HepG2 (cell line): ENCODE data around the gene CTNNA3. TPM values are rescaled to one million over a fixed set of nuclear protein-coding genes. Genes with fewer than 3 reads are reported as not detected.

Source experiments
- ATAC-seq: fragments of 200-7000 bp; cut with Tn5 transposase; 3 replicates; pipeline ENCODE4 v1.9.1; 2020; ENCODE audit warnings: mild to moderate bottlenecking, moderate library complexity
- BruUV-seq: library from RNA; stranded (reverse); fragments of 400-500 nt; replicated peaks from 2 replicates; lab custom pipeline; 2021; lab: Mats Ljungman, UMichigan
- CTCF ChIA-PET: fragments of 300-600 bp; formaldehyde crosslinking; extraction: SDS; loops from one replicate; lab custom pipeline; 2021; ENCODE audit warnings: low total read pairs, inconsistent platforms, low intra/inter-chr PET ratio; lab: Yijun Ruan, JAX
- POLR2A ChIA-PET: fragments of 350-600 bp; sonication (Branson Sonifier 250); formaldehyde crosslinking; loops from one replicate; lab custom pipeline; 2020; ENCODE audit warnings: antibody characterized with exemption, inconsistent platforms; lab: Yijun Ruan, JAX
- DNase-seq: peaks from one replicate; pipeline ENCODE4 v3.0.0-alpha.2; 2015; ENCODE audit warnings: low spot score
- FAIRE-seq: peaks from 3 replicates; lab custom pipeline; 2011; peaks lifted over from hg19 to GRCh38; lab: Jason Lieb, UNC
- H2AFZ ChIP-seq: one replicate; pipeline ENCODE4 v1.6.1; 2011; ENCODE audit warnings: low read length, inconsistent platforms
- H3K27ac ChIP-seq: fragments of 300-600 bp; 3 replicates; pipeline ENCODE4 v1.8.0; 2011; ENCODE audit warnings: mixed run types, mild to moderate bottlenecking, mixed read lengths, low read length, inconsistent platforms; ENCODE audit not compliant: insufficient read depth; ENCODE audit errors: extremely low read length
- H3K27me3 ChIP-seq, 2 experiments: fragments of 200-600 bp in 1 of 2; 2 replicates in 1 of 2; 3 replicates in 1 of 2; pipeline versions ENCODE4 v1.6.0 to v1.8.0; 2011; ENCODE audit warnings: low read length in 2 of 2, mild to moderate bottlenecking in 2 of 2, moderate library complexity in 2 of 2, inconsistent platforms in 1 of 2; ENCODE audit not compliant: insufficient read depth in 2 of 2, control insufficient read depth in 1 of 2
- H3K36me3 ChIP-seq, 2 experiments: fragments of 200-600 bp in 1 of 2; replicated peaks in 1 of 2; 2 replicates in 1 of 2; 3 replicates in 1 of 2; pipeline versions ENCODE4 v1.5.1 to v1.8.0; 2011; ENCODE audit warnings: low read length in 2 of 2, inconsistent platforms in 1 of 2; ENCODE audit not compliant: insufficient read depth in 2 of 2, control insufficient read depth in 1 of 2
- H3K4me1 ChIP-seq: 2 replicates; pipeline ENCODE4 v1.5.1; 2012; ENCODE audit warnings: low read length, inconsistent platforms; ENCODE audit not compliant: insufficient read depth
- H3K4me2 ChIP-seq: 2 replicates; pipeline ENCODE4 v1.6.0; 2011; ENCODE audit warnings: low read depth, low read length, inconsistent platforms
- H3K4me3 ChIP-seq, 3 experiments: fragments of 200-600 bp in 1 of 3; sonication (generic), shearing (Covaris generic) in 1 of 3; replicated peaks in 1 of 3; 2 replicates each; pipeline ENCODE4 v1.5.1; 2011 to 2016; ENCODE audit warnings: low read length in 3 of 3, inconsistent platforms in 2 of 3, low read depth in 2 of 3, mild to moderate bottlenecking in 2 of 3, control low read depth in 1 of 3, mixed read lengths in 1 of 3; ENCODE audit not compliant: insufficient read depth in 1 of 3
- H3K79me2 ChIP-seq: one replicate; pipeline ENCODE4 v1.6.1; 2011; ENCODE audit warnings: low read length, inconsistent platforms; ENCODE audit not compliant: insufficient read depth
- H3K9ac ChIP-seq: 2 replicates; pipeline ENCODE4 v1.6.0; 2011; ENCODE audit warnings: mild to moderate bottlenecking, low read depth, low read length, inconsistent platforms; ENCODE audit not compliant: insufficient read depth
- H3K9me3 ChIP-seq: 2 replicates; pipeline ENCODE4 v1.5.1; 2012; ENCODE audit warnings: mild to moderate bottlenecking, low read length
- H4K20me1 ChIP-seq: 2 replicates; pipeline ENCODE4 v1.6.0; 2011; ENCODE audit warnings: inconsistent platforms, mild to moderate bottlenecking, low read length, moderate library complexity; ENCODE audit not compliant: insufficient read depth
- CENPT ChIP-seq: sonication (generic); formaldehyde crosslinking; IDR thresholded peaks from 2 replicates; pipeline ENCODE4 v1.8.0; 2022; ENCODE audit warnings: low read depth, mild to moderate bottlenecking, moderate library complexity, missing genetic modification reagents
- HOMEZ ChIP-seq: IDR thresholded peaks from 2 replicates; pipeline ENCODE4 v1.6.1; 2016; ENCODE audit warnings: low read depth
- JUND ChIP-seq: sonication (generic); formaldehyde crosslinking; IDR thresholded peaks from 2 replicates; pipeline ENCODE4 v1.8.0; 2022; ENCODE audit warnings: mild to moderate bottlenecking, missing genetic modification reagents
- KLF13 ChIP-seq: sonication (generic); formaldehyde crosslinking; IDR thresholded peaks from 2 replicates; pipeline ENCODE4 v1.4.0; 2020; ENCODE audit warnings: mild to moderate bottlenecking, missing genetic modification reagents
- NCOR1 ChIP-seq: fragments of 200-600 bp; sonication (generic); IDR thresholded peaks from 2 replicates; pipeline ENCODE4 v1.7.0; 2017; ENCODE audit warnings: antibody characterized with exemption, low read length, borderline replicate concordance
- PAF1 ChIP-seq: IDR thresholded peaks from 2 replicates; pipeline ENCODE4 v1.6.1; 2016; ENCODE audit warnings: missing genetic modification reagents, missing compliant biosample characterization
- PREB ChIP-seq: sonication (generic); formaldehyde crosslinking; IDR thresholded peaks from 2 replicates; pipeline ENCODE4 v1.4.0; 2020; ENCODE audit warnings: missing genetic modification reagents
- SMARCC2 ChIP-seq: fragments of 450-650 bp; IDR thresholded peaks from 2 replicates; pipeline ENCODE4 v1.6.1; 2017; ENCODE audit warnings: antibody characterized with exemption, mild to moderate bottlenecking
- SYNCRIP ChIP-seq: fragments of 200-400 bp; formaldehyde crosslinking; IDR thresholded peaks from 2 replicates; pipeline ENCODE4 v1.6.1; 2018; ENCODE audit warnings: mild to moderate bottlenecking, low read depth, low read length; ENCODE audit not compliant: insufficient read depth
- YY1 ChIP-seq: IDR thresholded peaks from 2 replicates; pipeline ENCODE4 v1.6.1; 2011; ENCODE audit warnings: low read length, low read depth, moderate library complexity, mild to moderate bottlenecking; ENCODE audit not compliant: insufficient read depth, insufficient replicate concordance
- ZBTB7A ChIP-seq: sonication (generic); formaldehyde crosslinking; IDR thresholded peaks from 2 replicates; pipeline ENCODE4 v1.8.0; 2022; ENCODE audit warnings: mild to moderate bottlenecking, missing genetic modification reagents
- ZFP41 ChIP-seq: sonication (generic); formaldehyde crosslinking; IDR thresholded peaks from 2 replicates; pipeline ENCODE4 v1.4.0; 2020; ENCODE audit warnings: mild to moderate bottlenecking, missing genetic modification reagents, borderline replicate concordance
- ZFP62 ChIP-seq: sonication (generic); formaldehyde crosslinking; IDR thresholded peaks from 2 replicates; pipeline ENCODE4 v1.4.0; 2020; ENCODE audit warnings: missing genetic modification reagents
- ZNF281 ChIP-seq: sonication (generic); formaldehyde crosslinking; IDR thresholded peaks from 2 replicates; pipeline ENCODE4 v1.4.0; 2020; ENCODE audit warnings: missing genetic modification reagents, borderline replicate concordance
- ZNF780A ChIP-seq: sonication (generic); formaldehyde crosslinking; IDR thresholded peaks from 2 replicates; pipeline ENCODE4 v1.8.0; 2022; ENCODE audit warnings: mild to moderate bottlenecking, missing genetic modification reagents, moderate library complexity
- WGBS: methylation state at CpG from one replicate; pipeline ENCODE4 v1.1.6; 2017; ENCODE audit warnings: low lambda C conversion rate; 5-methylcytosine and 5-hydroxymethylcytosine counted together
- in situ Hi-C: cut with HindIII; loops from 2 replicates; pipeline ENCODE4 v1.10.0; 2017; ENCODE audit warnings: low pct_unique_long_range_greater_than_20kb; ENCODE audit not compliant: extremely low pct_ligation_motif_present
- intact Hi-C: fragments of 100-400 bp; cut with micrococcal nuclease; formaldehyde crosslinking; loops from one replicate; pipeline ENCODE4 v1.10.0; 2022; ENCODE audit not compliant: unreplicated experiment
- polyA plus RNA-seq, 8 experiments: library from polyadenylated mRNA; depleted of rRNA in 3 of 8; stranded (reverse) in 7 of 8; unstranded in 1 of 8; fragments of >200 nt; fragmentation: Illumina TruSeq in 4 of 8; extraction: Trizol in 4 of 8; gene quantifications; 2 replicates each; pipeline versions ENCODE4 v1.2.1 to v1.2.3, GENCODE V29; 2011 to 2016; ENCODE audit warnings: low read depth in 4 of 8, missing spikeins in 1 of 8, mixed read lengths in 1 of 8; ENCODE audit not compliant: insufficient read depth in 1 of 8
- total RNA-seq, 5 experiments: library from RNA; depleted of rRNA; stranded (reverse); fragments of >200 nt; fragmentation: Illumina TruSeq; extraction: Trizol; gene quantifications; 2 replicates each; pipeline ENCODE4 v1.2.3, GENCODE V29; 2016; ENCODE audit warnings: low read depth in 1 of 5

CTNNA3 gene
- total and polyA plus RNA-seq, 2 of the 13 experiments (the other 11 are each of a cell fraction or from before 2014, with no cell fraction given) = not detected

GRCh38 chr10:66684581-66684980, 1011.4 kb downstream of the CTNNA3 start:
- in situ Hi-C loops (no loop called here), intact Hi-C loops (no loop called here)
- no peak overlapping the region for H3K4me2 ChIP-seq
- H3K4me3 ChIP-seq = no peak overlapping the region
- ChIA-PET CTCF (no interaction called here), POLR2A (no interaction called here)
- FAIRE-seq (no peak), ATAC-seq (no peak), DNase-seq (no peak)
- H3K27me3 ChIP-seq = no peaks in the 10 kb centered on the region
- H3K27ac ChIP-seq = no peak overlapping the region
- BruUV-seq = no TSS peak
- H3K9me3 ChIP-seq = no peaks in the 10 kb centered on the region
- no peak overlapping the region for H2AFZ ChIP-seq
- no peaks in the 10 kb centered on the region for H4K20me1 ChIP-seq
- H3K36me3 ChIP-seq = no peaks in the 10 kb centered on the region
- TF ChIP-seq YY1 (no peak), SMARCC2 (no peak), ZBTB7A (CRISPR knock-in tag) (no peak), NCOR1 (no peak), JUND (CRISPR knock-in tag) (no peak), CENPT (CRISPR knock-in tag) (no peak), HOMEZ (CRISPR knock-in tag) (no peak), ZNF780A (CRISPR knock-in tag) (no peak), ZFP41 (CRISPR knock-in tag) (no peak), ZFP62 (CRISPR knock-in tag) (no peak), PAF1 (CRISPR knock-in tag) (no peak), SYNCRIP (no peak), KLF13 (CRISPR knock-in tag) (no peak), ZNF281 (CRISPR knock-in tag) (no peak), PREB (CRISPR knock-in tag) (no peak)
- no peak overlapping the region for H3K9ac ChIP-seq
- no peaks in the 10 kb centered on the region for H3K4me1 ChIP-seq
- 13% methylated on average over 3 of the region's 3 CpGs for WGBS
- no peaks in the 10 kb centered on the region for H3K79me2 ChIP-seq
